NCI-H2171 treated with DMSO at 0.1 percent for 48 hours (cell line): ENCODE data around the gene BBS12.

Experiments used
- DNase-seq: peaks from one replicate; lab custom pipeline; 2025; lab: John Stamatoyannopoulos, UW

BBS12 gene

GRCh38 chr4:122715221-122715620, 17.3 kb upstream of the BBS12 start:
- no peak for DNase-seq

- DNase-seq, result peak; percentile 1
Measured at GRCh38 chr4:122716825-122717448, 15.6 kb upstream of the BBS12 start.

GRCh38 chr4:122718281-122718680, 14.2 kb upstream of the BBS12 start:
- DNase-seq, result no peak

- no peak for DNase-seq
Measured at GRCh38 chr4:122722256-122722655, 10.2 kb upstream of the BBS12 start.

GRCh38 chr4:122728856-122729255, 3.6 kb upstream of the BBS12 start:
- no peak for DNase-seq

- no peak for DNase-seq
Measured at GRCh38 chr4:122731676-122732075, 828 bp upstream of the BBS12 start.

GRCh38 chr4:122733787-122734120, 1.2 kb downstream of the BBS12 start:
- no peak for DNase-seq

- DNase-seq, result no peak
Measured at GRCh38 chr4:122739174-122739573, 6.7 kb downstream of the BBS12 start.

GRCh38 chr4:122742933-122743829, 10.7 kb downstream of the BBS12 start:
- DNase-seq, result no peak

- no peak for DNase-seq
Measured at GRCh38 chr4:122744229-122744628, 11.7 kb downstream of the BBS12 start.

GRCh38 chr4:122746485-122746965, 14.0 kb downstream of the BBS12 start:
- DNase-seq, result no peak

GRCh38 chr4:122747068-122747467, 14.6 kb downstream of the BBS12 start:
- DNase-seq, result no peak

- no peak for DNase-seq
Measured at GRCh38 chr4:122747883-122748282, 15.4 kb downstream of the BBS12 start.

- DNase-seq, result no peak
Measured at GRCh38 chr4:122749704-122750454, 17.4 kb downstream of the BBS12 start.

GRCh38 chr4:122755675-122756074, 23.2 kb downstream of the BBS12 start:
- no peak for DNase-seq

GRCh38 chr4:122758033-122758432, 25.5 kb downstream of the BBS12 start:
- peak; percentile 2 for DNase-seq

- no peak for DNase-seq
Measured at GRCh38 chr4:122759639-122760310, 27.3 kb downstream of the BBS12 start.

GRCh38 chr4:122762520-122762919, 30.0 kb downstream of the BBS12 start:
- no peak for DNase-seq

- DNase-seq, result no peak
Measured at GRCh38 chr4:122762966-122763716, 30.6 kb downstream of the BBS12 start.

- DNase-seq, result no peak
Measured at GRCh38 chr4:122764071-122764820, 31.7 kb downstream of the BBS12 start.

- no peak for DNase-seq
Measured at GRCh38 chr4:122764821-122765215, 32.3 kb downstream of the BBS12 start.
